NCI-H524 (cell line): ENCODE results near the gene MYL5.
"Not testable (repeated sequence)": the region's sequence is repeated elsewhere in the genome, so short reads cannot be mapped to it uniquely, and the experiment has no call there.

Source experiments
- DNase-seq, 2 experiments: peaks; one replicate each; lab custom pipeline; 2025; lab: John Stamatoyannopoulos, UW

MYL5 gene

GRCh38 chr4:725391-726234 lies 51.3 kb downstream of the MYL5 start:
- no peak for DNase-seq

GRCh38 chr4:726235-726787 lies 52.0 kb downstream of the MYL5 start:
- no peak for DNase-seq

- no peak for DNase-seq
Measured at GRCh38 chr4:726838-727237, 52.5 kb downstream of the MYL5 start.

- DNase-seq = no peak
Measured at GRCh38 chr4:727576-727975, 53.2 kb downstream of the MYL5 start.

GRCh38 chr4:729336-730315 lies 55.3 kb downstream of the MYL5 start:
- no peak for DNase-seq

GRCh38 chr4:730511-730910 lies 56.2 kb downstream of the MYL5 start:
- no peak for DNase-seq

- DNase-seq = not testable (repeated sequence)
Measured at GRCh38 chr4:730946-731904, 56.9 kb downstream of the MYL5 start.
